MM.1S (cell line): Measurements from ENCODE around the gene DGKI.

Experiments
- CTCF ChIP-seq: fragments of 300-600 bp; sonication (generic); IDR thresholded peaks from 2 replicates; pipeline ENCODE4 v1.5.1; 2016; ENCODE audit warnings: antibody characterized with exemption, low read length, mixed read lengths
- EZH2 ChIP-seq: fragments of 300-600 bp; sonication (generic); optimal IDR thresholded peaks from 2 replicates; pipeline ENCODE3; 2017; ENCODE audit warnings: low read depth, mild to moderate bottlenecking, antibody characterized with exemption, low read length, mixed read lengths
- EZH2phosphoT487 ChIP-seq: fragments of 300-600 bp; sonication (generic); IDR thresholded peaks from 2 replicates; pipeline ENCODE4 v1.6.1; 2018; ENCODE audit warnings: antibody characterized with exemption, low read length

GRCh38 chr7:137519947-137520346 lies 326.8 kb downstream of the DGKI start:
- TF ChIP-seq CTCF (no peak), EZH2 (no peak), EZH2phosphoT487 (no peak)
